ENCODE measurements around the gene ZNF474. TPM values are rescaled to one million over a fixed set of nuclear protein-coding genes. Genes with fewer than 3 reads are reported as not detected.

The ZNF474 gene
- total RNA-seq, 1 donor from 2014 or later: not detected

- no peak overlapping the region for H3K4me3 Mint-ChIP-seq (ENCODE audit: unreplicated experiment)
- no peaks in the 10 kb centered on the region for H3K9me3 Mint-ChIP-seq (ENCODE audit: unreplicated experiment)
- no peak for DNase-seq (ENCODE audit: extremely low spot score, unreplicated experiment)
- H3K27ac Mint-ChIP-seq (ENCODE audit: unreplicated experiment): no peak overlapping the region
- no peak for TF ChIP-seq CTCF (IDR thresholded peaks at IDR 0.05)
- no peaks in the 10 kb centered on the region for H3K27me3 Mint-ChIP-seq (ENCODE audit: unreplicated experiment)
- peaks cover 9% of the 10 kb centered on the region for H3K4me1 Mint-ChIP-seq (ENCODE audit: unreplicated experiment)
- H3K36me3 Mint-ChIP-seq (ENCODE audit: unreplicated experiment): no peaks in the 10 kb centered on the region
These were observed 16.6 kb downstream of the ZNF474 start for GRCh38 chr5:122145906-122146305.

GRCh38 chr5:122149321-122150090 is 20.2 kb downstream of the ZNF474 start:
- H3K36me3 Mint-ChIP-seq (ENCODE audit: unreplicated experiment): no peaks in the 10 kb centered on the region
- H3K27ac Mint-ChIP-seq (ENCODE audit: unreplicated experiment): no peak overlapping the region
- no peaks in the 10 kb centered on the region for H3K27me3 Mint-ChIP-seq (ENCODE audit: unreplicated experiment)
- H3K4me1 Mint-ChIP-seq (ENCODE audit: unreplicated experiment): peaks cover 22% of the 10 kb centered on the region
- TF ChIP-seq CTCF (IDR thresholded peaks at IDR 0.05): no peak
- H3K4me3 Mint-ChIP-seq (ENCODE audit: unreplicated experiment): no peak overlapping the region
- no peak for DNase-seq (ENCODE audit: extremely low spot score, unreplicated experiment)
- no peaks in the 10 kb centered on the region for H3K9me3 Mint-ChIP-seq (ENCODE audit: unreplicated experiment)

GRCh38 chr5:122150215-122150614 is 20.9 kb downstream of the ZNF474 start:
- Mint-ChIP-seq H3K27ac (ENCODE audit: unreplicated experiment) (no peak overlapping the region), H3K4me3 (ENCODE audit: unreplicated experiment) (no peak overlapping the region), H3K9me3 (ENCODE audit: unreplicated experiment) (no peaks in the 10 kb centered on the region), H3K4me1 (ENCODE audit: unreplicated experiment) (peaks cover 26% of the 10 kb centered on the region), H3K36me3 (ENCODE audit: unreplicated experiment) (no peaks in the 10 kb centered on the region), H3K27me3 (ENCODE audit: unreplicated experiment) (no peaks in the 10 kb centered on the region)
- TF ChIP-seq CTCF (IDR thresholded peaks at IDR 0.05): no peak
- no peak for DNase-seq (ENCODE audit: extremely low spot score, unreplicated experiment)

GRCh38 chr5:122151640-122152039 is 22.3 kb downstream of the ZNF474 start:
- Mint-ChIP-seq H3K4me3 (ENCODE audit: unreplicated experiment) (no peak overlapping the region), H3K4me1 (ENCODE audit: unreplicated experiment) (peaks cover 26% of the 10 kb centered on the region), H3K27ac (ENCODE audit: unreplicated experiment) (peak overlapping the region; percentile 34), H3K9me3 (ENCODE audit: unreplicated experiment) (no peaks in the 10 kb centered on the region), H3K27me3 (ENCODE audit: unreplicated experiment) (no peaks in the 10 kb centered on the region), H3K36me3 (ENCODE audit: unreplicated experiment) (no peaks in the 10 kb centered on the region)
- no peak for DNase-seq (ENCODE audit: extremely low spot score, unreplicated experiment)
- no peak for TF ChIP-seq CTCF (IDR thresholded peaks at IDR 0.05)

- no peak for DNase-seq (ENCODE audit: extremely low spot score, unreplicated experiment)
- Mint-ChIP-seq H3K4me1 (ENCODE audit: unreplicated experiment) (peaks cover 26% of the 10 kb centered on the region), H3K4me3 (ENCODE audit: unreplicated experiment) (no peak overlapping the region)
These were observed 23.0 kb downstream of the ZNF474 start for GRCh38 chr5:122152266-122152900.

More at GRCh38 chr5:122152266-122152900, 23.0 kb downstream of the ZNF474 start:
- H3K27ac Mint-ChIP-seq (ENCODE audit: unreplicated experiment): no peak overlapping the region
- no peaks in the 10 kb centered on the region for H3K9me3 Mint-ChIP-seq (ENCODE audit: unreplicated experiment)
- no peaks in the 10 kb centered on the region for H3K36me3 Mint-ChIP-seq (ENCODE audit: unreplicated experiment)
- no peaks in the 10 kb centered on the region for H3K27me3 Mint-ChIP-seq (ENCODE audit: unreplicated experiment)
- TF ChIP-seq CTCF (IDR thresholded peaks at IDR 0.05): no peak

All from osteocyte (in vitro differentiated cells).